Esophagus muscularis mucosa (tissue), 4 donors: ENCODE measurements around the gene SULT6B1.

Experiments
- EP300 ChIP-seq: sonication (generic); formaldehyde crosslinking; IDR thresholded peaks from one replicate; pipeline ENCODE4 v1.6.1; 2017; ENCODE audit warnings: antibody characterized with exemption
- POLR2A ChIP-seq: fragments of 450-650 bp; IDR thresholded peaks from one replicate; pipeline ENCODE4 v1.6.1; 2017; ENCODE audit warnings: antibody characterized with exemption, moderate library complexity, mild to moderate bottlenecking, low read depth
- TF ChIP-seq, protein P1 (sequence below), 3 experiments: fragments of 200-600 bp in 2 of 3; fragments of 450-650 bp in 1 of 3; sonication (generic) in 2 of 3; IDR thresholded peaks; one replicate each; pipeline ENCODE4 v1.5.1; 2017 to 2019; ENCODE audit warnings: antibody characterized with exemption in 3 of 3, mild to moderate bottlenecking in 2 of 3, moderate library complexity in 1 of 3

DNA sequence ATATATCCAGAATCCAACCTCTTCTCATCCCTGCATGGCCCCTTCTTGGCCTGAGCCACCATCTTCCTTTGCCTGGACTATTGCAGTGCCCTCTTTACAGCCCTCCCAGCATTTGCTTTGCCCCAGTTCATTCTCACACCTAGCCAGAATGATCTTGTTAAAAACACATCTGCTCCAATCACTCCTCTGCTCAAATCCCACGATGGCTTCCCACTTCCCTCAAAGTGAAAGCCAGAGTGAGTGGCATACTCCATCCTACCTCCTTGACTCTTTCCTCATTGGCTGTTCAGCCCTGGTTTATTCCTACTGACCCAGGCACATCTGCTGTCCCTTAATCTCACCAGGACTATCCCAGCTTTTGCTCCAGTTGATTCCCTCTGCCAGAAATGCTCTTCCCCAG is 14.7 kb downstream of the SULT6B1 start:
- TF ChIP-seq POLR2A, result no peak
- TF ChIP-seq, protein P1, sequence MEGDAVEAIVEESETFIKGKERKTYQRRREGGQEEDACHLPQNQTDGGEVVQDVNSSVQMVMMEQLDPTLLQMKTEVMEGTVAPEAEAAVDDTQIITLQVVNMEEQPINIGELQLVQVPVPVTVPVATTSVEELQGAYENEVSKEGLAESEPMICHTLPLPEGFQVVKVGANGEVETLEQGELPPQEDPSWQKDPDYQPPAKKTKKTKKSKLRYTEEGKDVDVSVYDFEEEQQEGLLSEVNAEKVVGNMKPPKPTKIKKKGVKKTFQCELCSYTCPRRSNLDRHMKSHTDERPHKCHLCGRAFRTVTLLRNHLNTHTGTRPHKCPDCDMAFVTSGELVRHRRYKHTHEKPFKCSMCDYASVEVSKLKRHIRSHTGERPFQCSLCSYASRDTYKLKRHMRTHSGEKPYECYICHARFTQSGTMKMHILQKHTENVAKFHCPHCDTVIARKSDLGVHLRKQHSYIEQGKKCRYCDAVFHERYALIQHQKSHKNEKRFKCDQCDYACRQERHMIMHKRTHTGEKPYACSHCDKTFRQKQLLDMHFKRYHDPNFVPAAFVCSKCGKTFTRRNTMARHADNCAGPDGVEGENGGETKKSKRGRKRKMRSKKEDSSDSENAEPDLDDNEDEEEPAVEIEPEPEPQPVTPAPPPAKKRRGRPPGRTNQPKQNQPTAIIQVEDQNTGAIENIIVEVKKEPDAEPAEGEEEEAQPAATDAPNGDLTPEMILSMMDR (IDR thresholded peaks at IDR 0.05), result no peak
- TF ChIP-seq EP300, result no peak
